Measurements from ENCODE around the gene PSMB1.

GRCh38 chr6:170554013-170554795 is 1.1 kb upstream of the PSMB1 start, which contains the start of gene TBP:
- TF ChIP-seq POLR2A (IDR thresholded peaks at IDR 0.05) (peak in 1 of 2 donors; percentile 61), CTCF (IDR thresholded peaks at IDR 0.05) (peak in 1 of 6 experiments; percentile 20)
